Activated T-helper 1 cell treated with anti-CD3 and anti-CD28 coated beads, Interleukin-2, amount 50 U/mL, for 16 hours (primary cell): ENCODE data around the gene PHPT1.
A peak's percentile ranks its signal among the peaks of the same experiment; 100 is the strongest.

Source experiments
- DNase-seq, 2 donors: peaks; one replicate each; pipeline ENCODE4 v3.0.0-alpha.2; 2020; ENCODE audit warnings: low read depth in 1 of 2, low spot score in 1 of 2

PHPT1 gene

DNA sequence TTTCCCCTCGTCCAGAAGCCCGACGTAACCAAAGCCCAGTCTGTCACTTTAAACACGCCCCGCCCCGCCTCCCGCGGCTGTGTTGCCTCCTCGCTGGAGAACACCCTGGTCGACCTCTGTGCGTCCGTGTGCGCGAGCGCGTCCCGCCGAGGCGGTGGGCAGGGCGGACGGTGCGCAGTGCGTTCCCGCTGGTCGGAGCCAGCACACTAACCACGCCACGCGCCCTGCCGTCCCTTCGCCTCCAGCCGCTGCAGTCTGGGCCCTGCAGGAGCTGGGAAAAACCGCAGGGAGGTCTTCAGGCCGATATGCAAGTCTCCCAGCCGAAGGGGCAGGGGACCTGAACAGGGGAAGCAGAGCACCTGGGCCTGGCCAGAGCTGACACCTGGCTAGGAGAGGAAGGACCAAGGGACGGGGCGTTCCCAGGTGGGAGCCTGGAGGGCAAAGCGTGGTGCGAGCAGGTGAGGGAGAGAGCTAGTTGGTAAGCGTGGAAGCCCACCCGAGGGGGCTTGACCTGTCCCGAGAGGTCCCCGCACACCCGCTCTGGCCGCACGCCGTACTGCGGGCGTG, 1.3 kb upstream of the PHPT1 start:
- peak; percentile 37 to 47 for DNase-seq

DNA sequence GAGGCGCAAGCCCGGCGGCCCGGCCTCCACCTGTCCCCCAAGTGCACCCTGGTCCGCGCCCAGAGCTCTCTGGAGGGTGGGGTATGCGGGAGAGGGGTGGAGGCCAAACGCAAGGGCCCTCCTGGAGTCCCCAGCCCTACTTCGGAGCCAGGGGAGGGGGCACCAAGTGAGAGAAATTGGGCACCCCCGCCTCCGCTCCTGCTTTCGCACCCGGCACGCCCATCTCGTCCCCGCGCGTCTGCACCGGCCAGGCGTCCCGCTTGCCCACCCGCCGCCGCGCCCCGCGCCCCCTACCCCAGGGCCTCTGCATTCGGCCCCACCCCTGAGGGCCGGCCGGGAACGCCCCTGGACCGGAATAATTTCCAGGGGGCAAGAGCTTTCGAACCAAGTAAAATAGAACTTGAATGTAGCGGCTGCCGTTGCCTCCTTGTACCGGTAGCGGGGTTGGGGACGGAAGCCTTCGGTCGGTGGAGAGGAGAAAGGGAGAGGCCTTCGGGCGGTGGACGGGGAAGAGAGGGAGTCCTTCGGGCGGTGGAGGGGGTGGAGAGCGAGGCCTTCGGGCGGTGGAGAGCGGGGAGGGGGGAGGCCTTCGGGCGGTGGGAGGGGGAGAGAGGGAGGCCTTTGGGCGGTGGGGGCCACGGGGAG, 694 bp upstream of the PHPT1 start:
- no peak for DNase-seq

DNA sequence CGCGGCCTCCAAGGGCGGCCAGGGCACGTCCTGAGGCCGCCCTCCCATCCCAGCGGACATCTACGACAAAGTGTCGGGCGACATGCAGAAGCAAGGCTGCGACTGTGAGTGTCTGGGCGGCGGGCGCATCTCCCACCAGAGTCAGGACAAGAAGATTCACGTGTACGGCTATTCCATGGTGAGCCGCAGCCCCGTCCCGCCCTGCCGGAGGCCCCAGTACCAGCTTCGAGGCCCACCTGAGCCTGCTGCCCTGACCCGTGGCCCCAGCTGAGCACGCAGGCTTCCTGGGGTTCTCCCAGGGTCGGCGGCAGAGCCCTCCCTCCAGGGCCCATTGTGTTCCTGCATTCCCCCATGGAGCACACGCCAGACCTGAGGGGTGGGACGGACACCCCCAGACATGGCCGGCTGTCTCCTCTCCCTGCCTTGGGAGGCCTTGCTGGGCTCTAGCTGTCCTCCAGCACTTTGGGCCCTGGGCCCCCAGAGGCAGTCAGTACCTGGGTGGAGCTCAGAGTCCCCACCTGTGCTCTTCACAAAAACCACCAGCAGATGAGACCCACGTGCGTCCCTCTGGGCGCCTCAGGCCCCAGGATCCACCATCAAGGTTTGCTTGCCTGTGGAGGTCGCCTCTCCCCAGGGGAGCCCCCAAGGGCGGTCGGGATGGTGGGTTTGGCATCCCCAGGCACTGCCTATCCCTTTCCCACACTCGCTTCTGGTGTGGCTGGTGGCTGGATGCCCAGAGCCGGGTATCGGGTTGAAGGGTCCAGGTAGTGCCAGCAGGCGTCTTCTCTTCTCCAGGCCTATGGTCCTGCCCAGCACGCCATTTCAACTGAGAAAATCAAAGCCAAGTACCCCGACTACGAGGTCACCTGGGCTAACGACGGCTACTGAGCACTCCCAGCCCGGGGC, 1.0 kb downstream of the PHPT1 start:
- DNase-seq = no peak

DNA sequence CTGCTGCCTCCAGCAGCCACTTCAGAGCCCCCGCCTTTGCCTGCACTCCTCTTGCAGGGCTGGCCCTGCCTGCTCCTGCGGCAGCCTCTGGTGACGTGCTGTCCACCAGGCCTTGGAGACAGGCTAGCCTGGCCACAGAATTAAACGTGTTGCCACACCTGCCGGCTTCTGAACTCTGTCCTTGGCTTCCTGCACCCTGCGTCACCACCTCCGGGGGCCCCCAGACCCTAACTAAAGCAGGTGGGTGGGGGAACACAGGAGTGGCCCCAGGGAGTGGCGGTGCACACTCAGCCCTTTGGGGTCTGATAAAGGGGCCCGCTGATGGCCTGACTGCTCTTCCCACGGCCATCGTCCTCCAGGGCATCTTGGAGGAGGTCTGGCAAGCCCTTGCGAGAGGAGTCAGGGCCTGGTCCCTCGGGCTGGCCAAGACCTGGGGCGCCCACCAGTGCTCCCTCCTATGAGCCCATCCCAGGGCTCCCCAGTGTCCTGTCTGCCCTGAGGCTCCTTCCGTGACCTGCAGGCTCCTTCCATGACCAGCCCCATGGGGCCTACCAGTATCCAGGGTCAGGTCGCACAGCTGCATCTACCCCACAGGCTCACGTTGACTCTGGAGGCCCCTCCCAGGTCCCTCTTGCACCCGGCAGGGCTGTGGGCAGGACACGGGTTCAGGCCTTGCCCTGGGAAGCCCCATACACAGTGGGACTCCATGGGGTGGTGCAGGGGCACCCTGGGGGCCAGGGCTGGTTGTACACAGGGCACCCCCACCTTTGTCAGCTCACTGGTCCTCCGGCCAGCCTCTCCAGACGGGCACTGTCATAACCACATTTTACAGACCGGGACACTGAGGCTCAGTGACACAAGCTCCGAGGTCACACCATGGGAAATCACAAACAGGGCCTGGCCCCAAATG, 1.9 kb downstream of the PHPT1 start:
- DNase-seq = no peak

DNA sequence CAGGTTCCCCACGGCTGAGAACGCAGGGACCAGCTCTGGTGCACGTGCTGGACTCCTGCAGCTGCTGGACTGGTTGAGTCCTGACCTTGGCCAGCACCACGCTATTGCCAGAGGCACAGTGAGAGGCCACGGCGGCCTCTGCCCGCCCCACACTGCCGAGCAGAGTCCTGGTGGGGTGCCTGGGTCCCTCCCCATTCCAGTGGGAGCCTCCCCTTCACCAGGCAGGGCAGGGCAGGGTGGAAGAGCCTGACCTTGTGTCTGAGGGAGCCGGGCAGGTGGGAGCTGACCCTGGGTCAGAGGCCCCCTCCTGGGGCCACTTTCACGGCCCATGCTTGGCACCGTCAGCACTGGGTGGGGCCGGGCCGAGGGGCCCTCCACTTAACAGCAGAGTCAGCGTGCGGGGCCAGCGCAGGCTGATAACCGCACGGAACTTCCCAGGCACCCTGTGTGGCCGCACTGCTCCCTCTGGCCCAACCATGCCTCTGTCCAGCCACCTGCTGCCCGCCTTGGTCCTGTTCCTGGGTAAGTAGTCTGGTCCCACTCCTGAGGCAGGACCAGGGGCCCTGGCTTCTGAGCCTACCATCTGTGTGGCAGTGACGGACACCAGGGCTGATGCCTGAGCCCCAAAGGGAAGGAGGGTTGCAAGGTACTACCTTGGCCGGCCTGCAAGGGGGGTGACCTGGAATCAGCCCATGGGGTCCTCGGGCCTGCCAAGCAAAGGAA, 2.9 kb downstream of the PHPT1 start, which contains the start of gene MAMDC4:
Gene MAMDC4, plus strand, starts transcription at position 406 of the 723 bp plus-strand sequence. Its CDS starts 71 bp downstream, at position 477.
- no peak for DNase-seq

DNA sequence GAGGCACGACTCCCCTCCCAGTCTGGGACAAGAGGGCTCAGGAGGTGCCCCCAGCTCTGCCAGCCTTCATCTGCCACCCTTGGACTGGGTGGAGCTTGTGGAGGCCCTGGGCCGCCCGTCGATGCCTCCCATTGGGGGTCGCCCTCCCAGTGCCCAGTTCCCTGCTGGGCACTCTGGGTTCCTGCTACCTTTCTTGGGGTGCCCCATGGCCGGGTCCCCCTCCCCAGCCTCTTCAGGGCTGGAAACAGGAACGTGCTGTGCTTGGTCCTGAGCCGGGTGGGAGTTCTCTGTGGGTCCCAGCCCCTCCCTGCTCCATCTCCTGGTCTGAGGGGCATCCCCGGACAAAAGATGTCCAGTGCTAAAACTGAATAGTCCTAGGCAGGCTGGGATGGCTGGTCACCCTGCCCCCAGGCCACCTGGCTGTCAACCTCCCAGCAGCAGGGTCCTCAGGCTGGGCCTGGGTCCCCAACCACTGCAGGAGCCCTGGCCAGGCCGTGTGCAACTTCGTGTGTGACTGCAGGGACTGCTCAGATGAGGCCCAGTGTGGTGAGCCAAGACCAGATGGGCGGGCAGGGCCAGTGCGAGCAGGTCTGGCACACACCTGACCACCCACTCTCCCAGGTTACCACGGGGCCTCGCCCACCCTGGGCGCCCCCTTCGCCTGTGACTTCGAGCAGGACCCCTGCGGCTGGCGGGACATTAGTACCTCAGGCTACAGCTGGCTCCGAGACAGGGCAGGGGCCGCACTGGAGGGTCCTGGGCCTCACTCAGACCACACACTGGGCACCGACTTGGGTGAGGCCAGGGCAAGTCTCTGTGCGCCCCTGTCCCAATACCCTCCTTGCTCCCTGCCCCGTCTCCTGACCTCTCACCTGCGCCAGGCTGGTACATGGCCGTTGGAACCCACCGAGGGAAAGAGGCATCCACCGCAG, 3.7 kb downstream of the PHPT1 start:
- DNase-seq = no peak

DNA sequence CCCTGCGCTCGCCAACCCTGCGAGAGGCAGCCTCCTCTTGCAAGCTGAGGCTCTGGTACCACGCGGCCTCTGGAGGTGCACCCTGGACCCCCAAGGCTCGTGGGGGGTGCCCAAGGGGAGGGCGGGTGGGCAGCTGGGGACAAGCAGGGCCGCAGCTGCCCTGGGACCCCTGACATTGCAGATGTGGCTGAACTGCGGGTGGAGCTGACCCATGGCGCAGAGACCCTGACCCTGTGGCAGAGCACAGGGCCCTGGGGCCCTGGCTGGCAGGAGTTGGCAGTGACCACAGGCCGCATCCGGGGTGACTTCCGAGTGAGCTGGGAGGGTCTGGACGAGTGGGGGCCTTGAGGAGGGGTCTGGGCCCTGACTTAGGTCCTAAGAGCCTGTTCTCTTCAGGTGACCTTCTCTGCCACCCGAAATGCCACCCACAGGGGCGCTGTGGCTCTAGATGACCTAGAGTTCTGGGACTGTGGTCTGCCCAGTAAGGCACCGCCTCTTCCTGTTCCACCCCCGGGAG, 4.4 kb downstream of the PHPT1 start:
- no peak for DNase-seq

DNA sequence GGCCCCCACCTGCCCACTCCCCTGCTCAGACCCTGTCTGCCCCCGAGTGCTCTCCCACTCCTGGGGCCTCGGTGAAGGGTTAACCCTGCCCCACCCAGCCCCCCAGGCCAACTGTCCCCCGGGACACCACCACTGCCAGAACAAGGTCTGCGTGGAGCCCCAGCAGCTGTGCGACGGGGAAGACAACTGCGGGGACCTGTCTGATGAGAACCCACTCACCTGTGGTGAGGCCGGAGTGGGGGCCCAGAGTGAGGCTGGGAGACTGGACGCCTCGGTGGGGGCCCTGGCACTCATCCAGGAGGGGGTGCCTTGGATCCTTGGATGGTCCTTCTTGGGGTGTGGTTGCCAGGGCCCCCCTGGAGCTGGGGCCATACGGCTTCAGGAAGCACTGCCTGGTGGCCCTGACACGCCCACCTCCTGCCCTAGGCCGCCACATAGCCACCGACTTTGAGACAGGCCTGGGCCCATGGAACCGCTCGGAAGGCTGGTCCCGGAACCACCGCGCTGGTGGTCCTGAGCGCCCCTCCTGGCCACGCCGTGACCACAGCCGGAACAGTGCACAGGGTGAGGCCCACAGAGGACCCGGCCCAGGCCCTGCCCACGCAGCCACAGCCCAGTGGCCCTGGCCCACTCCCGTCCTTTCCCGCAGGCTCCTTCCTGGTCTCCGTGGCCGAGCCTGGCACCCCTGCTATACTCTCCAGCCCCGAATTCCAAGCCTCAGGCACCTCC, 5.1 kb downstream of the PHPT1 start:
- DNase-seq = no peak

DNA sequence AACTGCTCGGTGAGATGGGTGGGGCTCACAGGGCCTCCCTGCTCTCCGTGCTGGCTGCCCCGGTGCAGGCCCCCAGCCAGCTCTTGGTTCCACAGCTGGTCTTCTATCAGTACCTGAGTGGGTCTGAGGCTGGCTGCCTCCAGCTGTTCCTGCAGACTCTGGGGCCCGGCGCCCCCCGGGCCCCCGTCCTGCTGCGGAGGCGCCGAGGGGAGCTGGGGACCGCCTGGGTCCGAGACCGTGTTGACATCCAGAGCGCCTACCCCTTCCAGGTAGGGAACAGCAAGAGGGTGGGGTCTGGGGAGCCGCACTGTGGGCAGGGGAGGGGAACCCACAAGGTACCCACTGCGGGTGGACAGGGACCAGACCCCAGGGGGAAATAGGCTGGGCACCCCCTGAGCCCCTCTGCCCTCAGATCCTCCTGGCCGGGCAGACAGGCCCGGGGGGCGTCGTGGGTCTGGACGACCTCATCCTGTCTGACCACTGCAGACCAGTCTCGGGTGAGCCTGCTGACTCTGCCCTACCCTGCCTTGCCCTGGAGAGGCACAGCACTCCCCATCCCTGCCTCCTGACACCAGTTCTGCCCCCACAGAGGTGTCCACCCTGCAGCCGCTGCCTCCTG, 5.7 kb downstream of the PHPT1 start:
- no peak for DNase-seq

DNA sequence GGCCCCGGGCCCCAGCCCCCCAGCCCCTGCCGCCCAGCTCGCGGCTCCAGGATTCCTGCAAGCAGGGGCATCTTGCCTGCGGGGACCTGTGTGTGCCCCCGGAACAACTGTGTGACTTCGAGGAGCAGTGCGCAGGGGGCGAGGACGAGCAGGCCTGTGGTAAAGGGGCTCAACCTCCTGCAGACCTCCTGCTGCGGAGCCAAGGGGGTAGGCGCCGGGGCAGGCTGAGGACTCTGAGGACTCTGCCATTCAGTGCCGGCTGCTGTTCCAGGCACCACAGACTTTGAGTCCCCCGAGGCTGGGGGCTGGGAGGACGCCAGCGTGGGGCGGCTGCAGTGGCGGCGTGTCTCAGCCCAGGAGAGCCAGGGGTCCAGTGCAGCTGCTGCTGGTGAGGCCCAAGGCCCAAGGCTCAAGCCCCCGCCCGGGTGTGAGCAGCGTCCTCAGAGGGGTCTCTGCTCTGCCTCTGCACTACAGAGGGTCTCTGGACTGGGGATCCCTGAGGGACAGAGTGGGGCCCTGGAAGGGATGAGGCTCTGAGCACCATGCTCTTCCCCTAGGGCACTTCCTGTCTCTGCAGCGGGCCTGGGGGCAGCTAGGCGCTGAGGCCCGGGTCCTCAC, 6.4 kb downstream of the PHPT1 start:
- DNase-seq = no peak

DNA sequence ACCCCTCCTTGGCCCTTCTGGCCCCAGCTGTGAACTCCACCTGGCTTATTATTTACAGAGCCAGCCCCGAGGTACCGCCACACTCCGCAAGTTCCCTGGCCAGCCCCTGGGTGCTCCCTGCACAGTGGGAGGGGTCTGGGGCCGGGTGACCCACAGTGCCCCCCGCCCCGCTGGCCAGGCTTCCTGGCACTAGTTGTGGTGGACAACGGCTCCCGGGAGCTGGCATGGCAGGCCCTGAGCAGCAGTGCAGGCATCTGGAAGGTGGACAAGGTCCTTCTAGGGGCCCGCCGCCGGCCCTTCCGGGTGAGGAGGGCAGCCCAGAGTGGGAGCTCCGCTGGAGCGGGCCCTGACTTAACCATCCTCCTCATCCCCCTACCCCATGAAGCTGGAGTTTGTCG, 6.9 kb downstream of the PHPT1 start:
- DNase-seq = no peak

DNA sequence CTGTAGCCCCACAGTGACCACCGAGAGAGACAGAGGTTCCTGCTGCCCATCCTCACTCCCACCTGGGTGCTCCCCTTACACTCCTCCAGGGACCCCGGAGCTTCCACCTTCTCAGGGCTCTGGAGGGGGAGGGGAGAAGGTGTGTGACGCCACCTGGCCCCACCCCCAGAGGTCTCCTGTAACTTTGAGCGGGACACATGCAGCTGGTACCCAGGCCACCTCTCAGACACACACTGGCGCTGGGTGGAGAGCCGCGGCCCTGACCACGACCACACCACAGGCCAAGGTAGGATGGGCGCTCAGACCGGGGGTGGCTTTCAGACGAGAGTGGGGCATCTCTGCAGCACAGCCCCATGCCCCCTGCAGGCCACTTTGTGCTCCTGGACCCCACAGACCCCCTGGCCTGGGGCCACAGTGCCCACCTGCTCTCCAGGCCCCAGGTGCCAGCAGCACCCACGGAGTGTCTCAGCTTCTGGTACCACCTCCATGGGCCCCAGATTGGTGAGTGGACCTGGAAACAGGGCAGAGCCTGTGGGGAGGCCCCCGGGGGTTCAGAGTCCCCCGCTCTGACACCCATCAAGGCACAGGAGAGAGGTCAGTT, 7.4 kb downstream of the PHPT1 start:
- no peak for DNase-seq

DNA sequence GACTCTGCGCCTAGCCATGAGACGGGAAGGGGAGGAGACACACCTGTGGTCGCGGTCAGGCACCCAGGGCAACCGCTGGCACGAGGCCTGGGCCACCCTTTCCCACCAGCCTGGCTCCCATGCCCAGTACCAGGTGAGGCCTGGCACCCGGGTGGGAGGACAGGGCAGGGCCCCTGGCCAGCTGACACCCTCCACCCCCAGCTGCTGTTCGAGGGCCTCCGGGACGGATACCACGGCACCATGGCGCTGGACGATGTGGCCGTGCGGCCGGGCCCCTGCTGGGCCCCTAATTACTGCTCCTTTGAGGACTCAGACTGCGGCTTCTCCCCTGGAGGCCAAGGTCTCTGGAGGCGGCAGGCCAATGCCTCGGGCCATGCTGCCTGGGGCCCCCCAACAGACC, 8.0 kb downstream of the PHPT1 start:
- no peak for DNase-seq

DNA sequence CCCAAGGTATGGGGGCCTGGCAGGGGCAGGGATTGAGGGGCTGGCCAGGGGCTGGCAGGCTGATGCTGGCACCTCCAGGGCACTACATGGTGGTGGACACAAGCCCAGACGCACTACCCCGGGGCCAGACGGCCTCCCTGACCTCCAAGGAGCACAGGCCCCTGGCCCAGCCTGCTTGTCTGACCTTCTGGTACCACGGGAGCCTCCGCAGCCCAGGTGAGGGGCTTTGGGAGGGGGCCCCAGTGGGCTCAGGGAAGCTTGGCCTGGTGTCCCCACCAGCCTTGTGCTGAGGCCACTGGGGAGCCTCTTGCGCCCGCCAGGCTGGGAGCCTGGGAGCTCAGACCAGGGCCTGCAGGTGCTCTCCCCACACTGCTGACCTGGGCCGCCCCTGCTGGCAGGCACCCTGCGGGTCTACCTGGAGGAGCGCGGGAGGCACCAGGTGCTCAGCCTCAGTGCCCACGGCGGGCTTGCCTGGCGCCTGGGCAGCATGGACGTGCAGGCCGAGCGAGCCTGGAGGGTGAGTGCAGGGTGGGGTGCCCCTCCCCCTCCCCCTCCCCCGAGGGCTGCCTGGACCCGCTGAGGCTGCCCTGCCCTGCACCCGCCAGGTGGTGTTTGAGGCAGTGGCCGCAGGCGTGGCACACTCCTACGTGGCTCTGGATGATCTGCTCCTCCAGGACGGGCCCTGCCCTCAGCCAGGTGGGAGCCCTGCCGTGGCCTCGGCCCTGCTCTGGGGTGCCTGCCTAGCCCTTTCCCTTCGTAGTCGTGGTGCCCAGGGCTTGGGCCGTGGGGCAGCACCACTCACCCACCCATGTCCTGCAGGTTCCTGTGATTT, 8.6 kb downstream of the PHPT1 start:
- DNase-seq = no peak

DNA sequence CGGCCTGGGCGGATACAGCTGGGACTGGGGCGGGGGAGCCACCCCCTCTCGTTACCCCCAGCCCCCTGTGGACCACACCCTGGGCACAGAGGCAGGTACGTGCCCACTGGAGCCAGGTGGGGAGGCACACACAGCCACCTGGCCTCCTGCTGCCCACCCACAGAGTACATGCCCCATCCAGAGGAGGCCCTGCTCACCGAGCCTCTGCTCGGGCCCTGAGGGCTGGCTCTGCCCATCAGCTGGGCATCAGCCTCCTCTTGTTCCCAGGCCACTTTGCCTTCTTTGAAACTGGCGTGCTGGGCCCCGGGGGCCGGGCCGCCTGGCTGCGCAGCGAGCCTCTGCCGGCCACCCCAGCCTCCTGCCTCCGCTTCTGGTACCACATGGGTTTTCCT, 9.2 kb downstream of the PHPT1 start:
- DNase-seq = no peak
